Parathyroid adenoma (tissue), 2 donors: Measurements from ENCODE around the gene CDC25A.

Experiments
- H2AFZ ChIP-seq: fragments of 300-600 bp; sonication (generic); one replicate; pipeline ENCODE4 v1.7.0; 2017; ENCODE audit warnings: antibody characterized with exemption, mild to moderate bottlenecking
- H3K27ac ChIP-seq: fragments of 300-600 bp; sonication (generic); one replicate; pipeline ENCODE4 v1.7.0; 2017
- H3K27me3 ChIP-seq: fragments of 300-600 bp; sonication (generic); one replicate; pipeline ENCODE4 v1.7.0; 2017; ENCODE audit warnings: low read length; ENCODE audit not compliant: control insufficient read depth, insufficient read depth
- H3K36me3 ChIP-seq: fragments of 300-600 bp; sonication (generic); one replicate; pipeline ENCODE4 v1.7.0; 2017; ENCODE audit warnings: low read length; ENCODE audit not compliant: control insufficient read depth, insufficient read depth
- H3K4me1 ChIP-seq: fragments of 300-600 bp; sonication (generic); one replicate; pipeline ENCODE4 v1.7.0; 2017; ENCODE audit warnings: control low read depth
- H3K4me2 ChIP-seq: fragments of 300-600 bp; sonication (generic); one replicate; pipeline ENCODE4 v1.7.0; 2017; ENCODE audit warnings: low read length
- H3K4me3 ChIP-seq: fragments of 300-600 bp; sonication (generic); one replicate; pipeline ENCODE4 v1.7.0; 2017; ENCODE audit warnings: low read depth, low read length
- H3K79me2 ChIP-seq: fragments of 300-600 bp; sonication (generic); one replicate; pipeline ENCODE4 v1.7.0; 2017; ENCODE audit warnings: control low read depth
- H3K9ac ChIP-seq: fragments of 300-600 bp; sonication (generic); one replicate; pipeline ENCODE4 v1.7.0; 2017; ENCODE audit warnings: mild to moderate bottlenecking
- H3K9me3 ChIP-seq: fragments of 300-600 bp; sonication (generic); one replicate; pipeline ENCODE4 v1.7.0; 2017; ENCODE audit warnings: low read length; ENCODE audit not compliant: control insufficient read depth
- CTCF ChIP-seq: fragments of 300-600 bp; sonication (generic); IDR thresholded peaks from one replicate; pipeline ENCODE4 v1.7.0; 2017; ENCODE audit warnings: antibody characterized with exemption, mild to moderate bottlenecking
- donor health status: primary hyperparathyroidism.

CDC25A gene

GRCh38 chr3:48125886-48126622 lies 62.2 kb downstream of the CDC25A start:
- H3K4me1 ChIP-seq: peaks cover 6% of the 10 kb centered on the region

GRCh38 chr3:48125013-48125705 lies 63.1 kb downstream of the CDC25A start:
- Histone ChIP-seq H3K27ac (no peak overlapping the region), H3K4me2 (no peak overlapping the region)

More at GRCh38 chr3:48125886-48126622, 62.2 kb downstream of the CDC25A start:
- Histone ChIP-seq H3K79me2 (no peaks in the 10 kb centered on the region), H3K9me3 (no peaks in the 10 kb centered on the region), H3K9ac (no peak overlapping the region), H3K27me3 (no peaks in the 10 kb centered on the region), H3K4me3 (no peak overlapping the region), H3K4me2 (no peak overlapping the region), H3K27ac (no peak overlapping the region), H3K36me3 (no peaks in the 10 kb centered on the region), H2AFZ (no peak overlapping the region)
- TF ChIP-seq CTCF: no peak

GRCh38 chr3:48123346-48123745 lies 64.9 kb downstream of the CDC25A start:
- H3K9me3 ChIP-seq: no peaks in the 10 kb centered on the region
- no peak overlapping the region for H3K4me3 ChIP-seq
- H3K4me1 ChIP-seq: no peaks in the 10 kb centered on the region
- no peaks in the 10 kb centered on the region for H3K36me3 ChIP-seq
- no peaks in the 10 kb centered on the region for H3K79me2 ChIP-seq
- no peak overlapping the region for H3K4me2 ChIP-seq
- H3K9ac ChIP-seq: no peak overlapping the region
- no peaks in the 10 kb centered on the region for H3K27me3 ChIP-seq
- no peak overlapping the region for H2AFZ ChIP-seq
- no peak for TF ChIP-seq CTCF
- no peak overlapping the region for H3K27ac ChIP-seq

More at GRCh38 chr3:48125013-48125705, 63.1 kb downstream of the CDC25A start:
- Histone ChIP-seq H3K4me3 (no peak overlapping the region), H2AFZ (no peak overlapping the region), H3K27me3 (no peaks in the 10 kb centered on the region), H3K9ac (no peak overlapping the region), H3K9me3 (no peaks in the 10 kb centered on the region), H3K36me3 (no peaks in the 10 kb centered on the region), H3K79me2 (no peaks in the 10 kb centered on the region), H3K4me1 (no peaks in the 10 kb centered on the region)
- TF ChIP-seq CTCF: no peak

GRCh38 chr3:48122504-48122903 lies 65.7 kb downstream of the CDC25A start:
- no peaks in the 10 kb centered on the region for H3K9me3 ChIP-seq
- no peak overlapping the region for H3K27ac ChIP-seq
- no peak overlapping the region for H3K4me3 ChIP-seq
- TF ChIP-seq CTCF: no peak
- H3K9ac ChIP-seq: no peak overlapping the region
- no peaks in the 10 kb centered on the region for H3K27me3 ChIP-seq
- no peaks in the 10 kb centered on the region for H3K79me2 ChIP-seq
- no peak overlapping the region for H3K4me2 ChIP-seq
- H3K36me3 ChIP-seq: no peaks in the 10 kb centered on the region
- H3K4me1 ChIP-seq: no peaks in the 10 kb centered on the region
- no peak overlapping the region for H2AFZ ChIP-seq
